Measurements from ENCODE around the gene CGB1. TPM values are rescaled to one million over a fixed set of nuclear protein-coding genes. Genes with fewer than 3 reads are reported as not detected.
"Not testable (repeated sequence)": the region's sequence is repeated elsewhere in the genome, so short reads cannot be mapped to it uniquely, and the experiment has no call there.

CGB1 gene
- total RNA-seq, 1 donor from 2014 or later = not detected

DNA sequence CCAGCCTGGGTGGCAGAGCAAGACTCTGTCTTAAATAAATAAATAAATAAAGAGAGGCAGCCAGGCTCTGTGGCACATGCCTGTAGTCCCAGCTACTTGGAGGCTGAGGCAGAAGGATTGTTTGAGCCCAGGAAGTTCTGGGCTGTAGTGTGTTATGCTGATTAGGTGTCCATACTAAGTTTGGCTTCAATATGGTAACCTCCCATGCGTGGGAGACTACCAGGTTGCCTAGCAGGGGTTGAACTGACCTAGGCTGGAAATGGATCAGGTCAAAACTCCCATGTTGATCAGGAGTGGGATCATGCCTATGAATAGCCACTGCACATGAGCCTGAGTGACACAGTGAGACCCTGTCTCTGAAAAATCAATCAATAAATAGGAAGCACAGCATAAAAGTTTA lies 44.6 kb upstream of the CGB1 start:
- TF ChIP-seq, protein P1, sequence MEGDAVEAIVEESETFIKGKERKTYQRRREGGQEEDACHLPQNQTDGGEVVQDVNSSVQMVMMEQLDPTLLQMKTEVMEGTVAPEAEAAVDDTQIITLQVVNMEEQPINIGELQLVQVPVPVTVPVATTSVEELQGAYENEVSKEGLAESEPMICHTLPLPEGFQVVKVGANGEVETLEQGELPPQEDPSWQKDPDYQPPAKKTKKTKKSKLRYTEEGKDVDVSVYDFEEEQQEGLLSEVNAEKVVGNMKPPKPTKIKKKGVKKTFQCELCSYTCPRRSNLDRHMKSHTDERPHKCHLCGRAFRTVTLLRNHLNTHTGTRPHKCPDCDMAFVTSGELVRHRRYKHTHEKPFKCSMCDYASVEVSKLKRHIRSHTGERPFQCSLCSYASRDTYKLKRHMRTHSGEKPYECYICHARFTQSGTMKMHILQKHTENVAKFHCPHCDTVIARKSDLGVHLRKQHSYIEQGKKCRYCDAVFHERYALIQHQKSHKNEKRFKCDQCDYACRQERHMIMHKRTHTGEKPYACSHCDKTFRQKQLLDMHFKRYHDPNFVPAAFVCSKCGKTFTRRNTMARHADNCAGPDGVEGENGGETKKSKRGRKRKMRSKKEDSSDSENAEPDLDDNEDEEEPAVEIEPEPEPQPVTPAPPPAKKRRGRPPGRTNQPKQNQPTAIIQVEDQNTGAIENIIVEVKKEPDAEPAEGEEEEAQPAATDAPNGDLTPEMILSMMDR (IDR thresholded peaks at IDR 0.05) = no peak
- CTCF ChIA-PET = interaction anchor here (0.9 kb wide), 1 partner anchor 17 kb away, joined by 3 read pairs; no protein-coding TSS in a partner anchor
- Mint-ChIP-seq H3K36me3 (ENCODE audit: low read depth) (peaks cover 10% of the 10 kb centered on the region), H3K27me3 (peaks cover 8% of the 10 kb centered on the region), H3K4me3 (no peak overlapping the region), H3K4me1 (peaks cover 13% of the 10 kb centered on the region), H3K27ac (no peak overlapping the region), H3K9me3 (no peaks in the 10 kb centered on the region)
- DNase-seq = no peak
- POLR2A ChIA-PET = no interaction called here
- ATAC-seq (ENCODE audit: low read depth) = no peak
- intact Hi-C loops (cut with micrococcal nuclease) = loop anchor here (10.0 kb wide), 1 partner anchor 296 kb away; no protein-coding TSS in a partner anchor

DNA sequence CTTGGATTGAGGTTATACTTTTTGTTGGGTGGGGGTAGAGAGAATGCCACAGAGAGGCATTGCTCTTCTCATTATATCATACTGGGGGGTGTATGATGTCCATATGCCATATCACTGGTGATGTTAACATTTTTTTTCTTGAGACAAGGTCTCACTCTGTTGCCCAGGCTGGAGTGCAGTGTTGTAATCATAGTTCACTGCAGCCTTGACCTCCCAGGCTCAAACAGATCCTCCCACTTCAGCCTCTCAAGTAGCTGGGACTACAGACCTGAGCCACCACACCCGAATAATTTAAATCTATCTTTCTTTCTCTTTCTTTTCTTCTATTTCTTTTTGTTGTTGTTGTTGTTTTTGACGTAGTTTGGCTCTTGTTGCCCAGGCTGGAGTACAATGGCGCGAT lies 43.7 kb upstream of the CGB1 start:
- ATAC-seq (ENCODE audit: low read depth) (no peak), DNase-seq (no peak)
- intact Hi-C loops (cut with micrococcal nuclease) = loop anchor here (10.0 kb wide), 1 partner anchor 296 kb away; no protein-coding TSS in a partner anchor
- POLR2A ChIA-PET = no interaction called here
- TF ChIP-seq, protein P1 (IDR thresholded peaks at IDR 0.05) = no peak
- CTCF ChIA-PET = interaction anchor here (0.9 kb wide), 1 partner anchor 17 kb away, joined by 3 read pairs; no protein-coding TSS in a partner anchor
- H3K9me3 Mint-ChIP-seq = no peaks in the 10 kb centered on the region
- H3K4me1 Mint-ChIP-seq = peaks cover 11% of the 10 kb centered on the region
- H3K36me3 Mint-ChIP-seq (ENCODE audit: low read depth) = peaks cover 3% of the 10 kb centered on the region
- H3K27ac Mint-ChIP-seq = no peak overlapping the region
- H3K4me3 Mint-ChIP-seq = no peak overlapping the region
- peaks cover 15% of the 10 kb centered on the region for H3K27me3 Mint-ChIP-seq

DNA sequence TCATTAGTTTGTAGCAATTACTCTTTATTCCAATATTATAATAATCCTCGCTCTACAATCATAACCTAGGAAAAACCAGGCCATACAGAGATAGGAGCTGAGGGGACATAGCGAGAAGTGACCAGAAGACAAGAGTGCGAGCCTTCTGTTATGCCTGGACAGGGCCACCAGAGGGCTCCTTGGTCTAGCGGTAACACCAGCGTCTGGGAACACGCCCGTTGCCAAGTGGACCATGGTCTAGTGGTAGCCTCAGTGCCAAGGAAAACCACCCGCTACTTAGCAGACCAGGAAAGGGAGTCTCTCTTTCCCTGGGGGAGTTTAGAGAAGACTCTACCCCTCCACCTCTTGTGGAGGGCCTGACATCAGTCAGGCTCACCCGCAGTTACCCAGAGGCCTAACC lies 38.2 kb upstream of the CGB1 start:
- POLR2A ChIA-PET; ATAC-seq (ENCODE audit: low read depth); H3K4me3 Mint-ChIP-seq; H3K36me3 Mint-ChIP-seq (ENCODE audit: low read depth); H3K27ac Mint-ChIP-seq; DNase-seq; H3K9me3 Mint-ChIP-seq: not testable (repeated sequence)
- intact Hi-C loops (cut with micrococcal nuclease) = loop anchor here (1.0 to 2.0 kb wide), 2 partner anchors 71 to 76 kb away; no protein-coding TSS in a partner anchor
- Mint-ChIP-seq H3K4me1 (peaks cover 19% of the 10 kb centered on the region), H3K27me3 (peaks cover 40% of the 10 kb centered on the region)
- CTCF ChIA-PET = interaction anchor here (0.6 kb wide), 1 partner anchor 154 kb away, joined by 3 read pairs; no protein-coding TSS in a partner anchor

GRCh38 chr19:49073514-49074378 lies 37.1 kb upstream of the CGB1 start:
- ATAC-seq (ENCODE audit: low read depth) (no peak), DNase-seq (no peak)
- TF ChIP-seq, protein P1 (IDR thresholded peaks at IDR 0.05) = no peak
- intact Hi-C loops (cut with micrococcal nuclease) = loop anchor here (2.0 kb wide), 1 partner anchor 75 kb away; no protein-coding TSS in a partner anchor
- Mint-ChIP-seq H3K27ac (no peak overlapping the region), H3K4me3 (peak overlapping the region; percentile 2), H3K27me3 (peaks cover 50% of the 10 kb centered on the region), H3K4me1 (peaks cover 19% of the 10 kb centered on the region), H3K36me3 (ENCODE audit: low read depth) (no peaks in the 10 kb centered on the region), H3K9me3 (no peaks in the 10 kb centered on the region)
- POLR2A ChIA-PET = interaction anchor here (0.7 to 0.9 kb wide), 2 partner anchors 59 to 81 kb away, joined by 3 to 4 read pairs; partner anchors contain the start of gene GYS1
- CTCF ChIA-PET = interaction anchor here (2.1 kb wide), 1 partner anchor 286 kb away, joined by 7 read pairs; no protein-coding TSS in a partner anchor

GRCh38 chr19:49071860-49072547 lies 35.3 kb upstream of the CGB1 start:
- DNase-seq = no peak
- CTCF ChIA-PET = no interaction called here
- peaks cover 59% of the 10 kb centered on the region for H3K27me3 Mint-ChIP-seq

More at GRCh38 chr19:49071860-49072547, 35.3 kb upstream of the CGB1 start:
- Mint-ChIP-seq H3K36me3 (ENCODE audit: low read depth) (no peaks in the 10 kb centered on the region), H3K27ac (no peak overlapping the region), H3K9me3 (no peaks in the 10 kb centered on the region), H3K4me1 (peaks cover 19% of the 10 kb centered on the region), H3K4me3 (no peak overlapping the region)
- TF ChIP-seq, protein P1 (IDR thresholded peaks at IDR 0.05) = no peak
- ATAC-seq (ENCODE audit: low read depth) = peak; percentile 28
- POLR2A ChIA-PET = interaction anchor here (0.6 kb wide), 1 partner anchor 128 kb away, joined by 3 read pairs; no protein-coding TSS in a partner anchor
- intact Hi-C loops (cut with micrococcal nuclease) = no loop called here
